NCI-H524 (cell line): ENCODE measurements around the gene APCDD1L.
"Not testable (repeated sequence)": the region's sequence is repeated elsewhere in the genome, so short reads cannot be mapped to it uniquely, and the experiment has no call there.

Experiments used
- DNase-seq, 2 experiments: peaks; one replicate each; lab custom pipeline; 2025; lab: John Stamatoyannopoulos, UW

The APCDD1L gene

DNA sequence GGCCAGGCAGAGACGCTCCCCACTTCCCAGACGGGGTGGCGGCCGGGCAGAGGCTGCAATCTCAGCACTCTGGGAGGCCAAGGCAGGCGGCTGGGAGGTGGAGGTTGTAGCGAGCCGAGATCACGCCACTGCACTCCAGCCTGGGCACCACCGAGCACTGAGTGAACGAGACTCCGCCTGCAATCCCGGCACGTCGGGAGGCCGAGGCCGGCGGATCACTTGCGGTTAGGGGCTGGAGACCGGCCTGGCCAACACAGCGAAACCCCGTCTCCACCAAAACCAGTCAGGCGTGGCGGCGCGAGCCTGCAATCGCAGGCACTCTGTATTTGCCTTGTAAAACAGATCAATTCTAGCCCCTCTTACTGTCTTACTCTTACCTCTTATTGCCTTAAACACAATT is 100.4 kb downstream of the APCDD1L start:
- not testable (repeated sequence) for DNase-seq

DNA sequence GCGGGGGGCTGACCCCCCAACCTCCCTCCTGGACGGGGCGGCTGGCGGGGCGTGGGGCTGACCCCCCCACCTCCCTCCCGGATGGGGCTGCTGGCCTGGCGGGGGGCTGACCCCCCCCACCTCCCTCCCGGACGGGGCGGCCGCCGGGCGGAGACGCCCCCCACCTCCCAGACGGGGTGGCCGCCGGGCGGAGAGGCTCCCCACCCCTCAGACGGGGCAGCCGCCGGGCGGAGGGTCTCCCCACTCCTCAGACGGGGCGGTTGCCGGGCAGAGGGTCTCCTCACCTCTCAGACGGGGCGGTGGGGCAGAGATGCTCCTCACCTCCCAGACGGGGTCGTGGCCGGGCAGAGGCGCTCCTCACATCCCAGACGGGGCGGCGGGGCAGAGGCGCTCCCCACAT is 101.0 kb downstream of the APCDD1L start:
- not testable (repeated sequence) for DNase-seq
